HepG2 (cell line): ENCODE results near the gene PSMG3. TPM values are rescaled to one million over a fixed set of nuclear protein-coding genes. Genes with fewer than 3 reads are reported as not detected.

Experiments used
- BCL6 ChIP-seq: IDR thresholded peaks from 2 replicates; pipeline ENCODE4 v1.6.1; 2016; ENCODE audit warnings: missing genetic modification reagents, missing compliant biosample characterization
- CHCHD3 ChIP-seq: sonication (generic); formaldehyde crosslinking; IDR thresholded peaks from 2 replicates; pipeline ENCODE4 v1.8.0; 2022; ENCODE audit warnings: mild to moderate bottlenecking, missing genetic modification reagents, moderate library complexity
- CREB1 ChIP-seq, 2 experiments: fragments of 450-650 bp in 1 of 2; IDR thresholded peaks; 2 replicates each; pipeline ENCODE4 v1.6.1; 2016 to 2017; ENCODE audit warnings: control low read depth in 1 of 2, mild to moderate bottlenecking in 1 of 2, missing compliant biosample characterization in 1 of 2, missing genetic modification characterization in 1 of 2
- ELF3 ChIP-seq: IDR thresholded peaks from 2 replicates; pipeline ENCODE4 v1.6.1; 2016; ENCODE audit warnings: missing genetic modification reagents, missing compliant biosample characterization
- GABPA ChIP-seq, 2 experiments: IDR thresholded peaks; 2 replicates each; pipeline ENCODE4 v1.6.1; 2011 to 2016; ENCODE audit warnings: low read depth in 2 of 2, low read length in 1 of 2, missing biosample characterization in 1 of 2, missing genetic modification characterization in 1 of 2
- GATAD2A ChIP-seq: IDR thresholded peaks from 2 replicates; pipeline ENCODE4 v1.6.1; 2016
- GTF2F1 ChIP-seq: fragments of 150-350 bp; IDR thresholded peaks from 2 replicates; pipeline ENCODE4 v1.6.1; 2014; ENCODE audit warnings: low read length
- IKZF1 ChIP-seq: fragments of 450-650 bp; IDR thresholded peaks from 2 replicates; pipeline ENCODE4 v1.7.1; 2016
- KDM2A ChIP-seq: sonication (generic); formaldehyde crosslinking; IDR thresholded peaks from 2 replicates; pipeline ENCODE4 v1.4.0; 2020; ENCODE audit warnings: low read depth, missing genetic modification reagents, borderline replicate concordance
- KMT2B ChIP-seq: IDR thresholded peaks from 2 replicates; pipeline ENCODE4 v1.6.1; 2016; ENCODE audit warnings: missing genetic modification reagents, missing compliant biosample characterization
- LRRFIP1 ChIP-seq: sonication (generic); formaldehyde crosslinking; conservative IDR thresholded peaks from 2 replicates; pipeline ENCODE4 v1.4.0; 2020; ENCODE audit warnings: missing genetic modification reagents
- NCOA2 ChIP-seq: sonication (generic); formaldehyde crosslinking; IDR thresholded peaks from 2 replicates; pipeline ENCODE4 v1.8.0; 2022; ENCODE audit warnings: inconsistent platforms
- NR2C2 ChIP-seq: sonication (generic); formaldehyde crosslinking; IDR thresholded peaks from 2 replicates; pipeline ENCODE4 v1.4.0; 2020; ENCODE audit warnings: missing genetic modification reagents, mild to moderate bottlenecking, moderate library complexity, borderline replicate concordance
- PCBP1 ChIP-seq: fragments of 200-400 bp; formaldehyde crosslinking; IDR thresholded peaks from 2 replicates; pipeline ENCODE4 v1.6.1; 2017; ENCODE audit warnings: mild to moderate bottlenecking, low read depth, low read length, borderline replicate concordance
- PITX1 ChIP-seq: sonication (generic); formaldehyde crosslinking; IDR thresholded peaks from 2 replicates; pipeline ENCODE4 v1.5.1; 2020; ENCODE audit warnings: mild to moderate bottlenecking, missing genetic modification reagents
- RAD21 ChIP-seq: fragments of 450-650 bp; formaldehyde crosslinking; IDR thresholded peaks from 2 replicates; pipeline ENCODE4 v1.5.0; 2020; ENCODE audit warnings: mild to moderate bottlenecking
- REL ChIP-seq: sonication (generic); formaldehyde crosslinking; conservative IDR thresholded peaks from 2 replicates; pipeline ENCODE4 v1.8.0; 2022; ENCODE audit warnings: mild to moderate bottlenecking, missing genetic modification reagents, moderate library complexity
- RORA ChIP-seq: sonication (generic); formaldehyde crosslinking; IDR thresholded peaks from 2 replicates; pipeline ENCODE4 v1.5.0; 2020; ENCODE audit warnings: mild to moderate bottlenecking, missing genetic modification reagents, moderate library complexity
- SKI ChIP-seq: fragments of 450-650 bp; IDR thresholded peaks from one replicate; pipeline ENCODE4 v1.6.1; 2018; ENCODE audit warnings: mild to moderate bottlenecking; ENCODE audit not compliant: partially characterized antibody
- TAF1 ChIP-seq: sonication (generic); formaldehyde crosslinking; IDR thresholded peaks from 2 replicates; pipeline ENCODE4 v1.4.0; 2020; ENCODE audit warnings: missing genetic modification reagents
- ZKSCAN8 ChIP-seq: IDR thresholded peaks from 2 replicates; pipeline ENCODE4 v1.6.1; 2016; ENCODE audit warnings: borderline replicate concordance, missing genetic modification reagents, missing compliant biosample characterization
- ZNF260 ChIP-seq: sonication (generic); formaldehyde crosslinking; IDR thresholded peaks from 2 replicates; pipeline ENCODE4 v1.4.0; 2020; ENCODE audit warnings: missing genetic modification reagents, low read depth, mild to moderate bottlenecking, borderline replicate concordance
- ZNF274 ChIP-seq: sonication (generic); formaldehyde crosslinking; IDR thresholded peaks from 2 replicates; pipeline ENCODE4 v1.5.1; 2020; ENCODE audit warnings: mild to moderate bottlenecking, missing genetic modification reagents
- ZNF331 ChIP-seq: sonication (generic); formaldehyde crosslinking; IDR thresholded peaks from 2 replicates; pipeline ENCODE4 v1.4.0; 2020; ENCODE audit warnings: missing genetic modification reagents
- ZNF431 ChIP-seq: sonication (generic); formaldehyde crosslinking; IDR thresholded peaks from 2 replicates; pipeline ENCODE4 v1.9.0; 2022; ENCODE audit warnings: missing genetic modification reagents, low read depth, mild to moderate bottlenecking, borderline replicate concordance
- ZNF510 ChIP-seq: sonication (generic); formaldehyde crosslinking; IDR thresholded peaks from 2 replicates; pipeline ENCODE4 v1.4.0; 2020; ENCODE audit warnings: low read depth, mild to moderate bottlenecking, missing genetic modification reagents
- ZNF569 ChIP-seq: sonication (generic); formaldehyde crosslinking; IDR thresholded peaks from 2 replicates; pipeline ENCODE4 v1.5.0; 2020; ENCODE audit warnings: mild to moderate bottlenecking, missing genetic modification reagents, moderate library complexity, borderline replicate concordance
- ZNF598 ChIP-seq: sonication (generic); formaldehyde crosslinking; IDR thresholded peaks from 2 replicates; pipeline ENCODE4 v1.5.1; 2020; ENCODE audit warnings: mild to moderate bottlenecking, missing genetic modification reagents, borderline replicate concordance
- ZNF644 ChIP-seq: IDR thresholded peaks from 2 replicates; pipeline ENCODE4 v1.6.1; 2016; ENCODE audit warnings: low read depth
- ZSCAN31 ChIP-seq: sonication (generic); formaldehyde crosslinking; IDR thresholded peaks from 2 replicates; pipeline ENCODE4 v1.5.0; 2020; ENCODE audit warnings: low read depth, mild to moderate bottlenecking, missing genetic modification reagents
- polyA plus RNA-seq, 8 experiments: library from polyadenylated mRNA; depleted of rRNA in 3 of 8; stranded (reverse) in 7 of 8; unstranded in 1 of 8; fragments of >200 nt; fragmentation: Illumina TruSeq in 4 of 8; extraction: Trizol in 4 of 8; gene quantifications; 2 replicates each; pipeline versions ENCODE4 v1.2.1 to v1.2.3, GENCODE V29; 2011 to 2016; ENCODE audit warnings: low read depth in 4 of 8, missing spikeins in 1 of 8, mixed read lengths in 1 of 8; ENCODE audit not compliant: insufficient read depth in 1 of 8
- total RNA-seq, 5 experiments: library from RNA; depleted of rRNA; stranded (reverse); fragments of >200 nt; fragmentation: Illumina TruSeq; extraction: Trizol; gene quantifications; 2 replicates each; pipeline ENCODE4 v1.2.3, GENCODE V29; 2016; ENCODE audit warnings: low read depth in 1 of 5
- TF ChIP-seq, protein P1 (sequence below): sonication (generic); formaldehyde crosslinking; IDR thresholded peaks from 2 replicates; pipeline ENCODE4 v1.5.0; 2020; ENCODE audit warnings: missing genetic modification reagents

The PSMG3 gene
- total and polyA plus RNA-seq, 2 of the 13 experiments (the other 11 are each of a cell fraction or from before 2014, with no cell fraction given) = 29.6 to 48.4 TPM

DNA sequence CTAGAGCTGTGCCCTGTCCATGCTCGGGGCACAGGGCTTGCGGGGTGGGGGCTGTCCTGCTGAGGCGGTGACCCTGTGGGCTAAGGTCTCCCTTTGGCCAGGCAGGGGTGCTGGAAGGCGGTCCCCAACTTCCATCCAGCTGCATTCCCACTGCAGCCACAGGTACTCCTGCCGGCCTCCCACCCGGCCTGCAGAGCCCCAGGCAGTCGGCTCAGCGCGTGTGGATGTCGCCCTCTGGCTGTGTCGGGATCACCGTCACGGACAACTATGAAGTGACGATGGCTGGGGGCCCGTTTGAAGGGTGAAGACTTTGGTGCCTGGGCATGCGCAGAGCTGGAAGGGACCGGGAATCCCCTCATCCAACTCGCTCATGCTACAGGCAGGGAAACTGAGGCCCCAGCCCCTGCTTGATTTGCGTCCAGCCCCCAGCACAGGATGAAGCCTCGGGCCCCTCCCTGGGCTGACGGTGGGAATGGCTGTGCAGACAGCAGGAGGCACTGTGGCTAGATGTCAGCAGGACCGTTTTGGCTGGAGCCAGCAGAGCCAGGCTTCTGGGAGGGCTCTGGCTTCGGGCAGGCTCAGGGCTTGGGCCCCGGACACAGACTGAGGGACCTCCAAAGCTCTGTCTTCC, 11.5 kb downstream of the PSMG3 start (continued):
- TF ChIP-seq ZNF431 (CRISPR knock-in tag) = no peak
- TF ChIP-seq NCOA2 (CRISPR knock-in tag) = no peak
- no peak for TF ChIP-seq LRRFIP1 (CRISPR knock-in tag)
- TF ChIP-seq GATAD2A (CRISPR knock-in tag) = peak; percentile 34; the same call in 1 of the 2 replicates
- TF ChIP-seq ZNF331 (CRISPR knock-in tag) = peak; percentile 82
- no peak for TF ChIP-seq ZNF569 (CRISPR knock-in tag)
- no peak for TF ChIP-seq TAF1
- TF ChIP-seq, protein P1, sequence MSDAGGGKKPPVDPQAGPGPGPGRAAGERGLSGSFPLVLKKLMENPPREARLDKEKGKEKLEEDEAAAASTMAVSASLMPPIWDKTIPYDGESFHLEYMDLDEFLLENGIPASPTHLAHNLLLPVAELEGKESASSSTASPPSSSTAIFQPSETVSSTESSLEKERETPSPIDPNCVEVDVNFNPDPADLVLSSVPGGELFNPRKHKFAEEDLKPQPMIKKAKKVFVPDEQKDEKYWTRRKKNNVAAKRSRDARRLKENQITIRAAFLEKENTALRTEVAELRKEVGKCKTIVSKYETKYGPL (CRISPR knock-in tag) = no peak
- 0 out of 2 replicates have a peak, but pooled peaks have one; percentile 38 for TF ChIP-seq PITX1 (CRISPR knock-in tag)
- TF ChIP-seq ZKSCAN8 = no peak
- TF ChIP-seq REL = no peak
- no peak for TF ChIP-seq ELF3 (CRISPR knock-in tag)
- TF ChIP-seq CHCHD3 (CRISPR knock-in tag) = peak; percentile 75; the same call in 1 of the 2 replicates
- no peak for TF ChIP-seq ZNF644 (CRISPR knock-in tag)
- no peak for TF ChIP-seq RORA (CRISPR knock-in tag)
- no peak for TF ChIP-seq SKI
- no peak; the same call in 1 of the 2 replicates for TF ChIP-seq NR2C2 (CRISPR knock-in tag)
- peak; percentile 55 for TF ChIP-seq RAD21
- peak; percentile 64 for TF ChIP-seq CREB1 (IDR thresholded peaks at IDR 0.05)
- TF ChIP-seq CREB1 (CRISPR knock-in tag; IDR thresholded peaks at IDR 0.05) = no peak
- 0 out of 2 replicates have a peak, but pooled peaks have one; percentile 17 for TF ChIP-seq KMT2B
- no peak for TF ChIP-seq ZNF510 (CRISPR knock-in tag)
- no peak for TF ChIP-seq ZSCAN31 (CRISPR knock-in tag)
- TF ChIP-seq ZNF598 (CRISPR knock-in tag) = no peak
- TF ChIP-seq ZNF274 (CRISPR knock-in tag) = peak; percentile 76; the same call in 1 of the 2 replicates
- TF ChIP-seq KDM2A (CRISPR knock-in tag) = peak; percentile 81; the same call in 1 of the 2 replicates
- no peak for TF ChIP-seq GABPA (IDR thresholded peaks at IDR 0.05; ENCODE audit: low read depth, low read length)
- TF ChIP-seq GABPA (CRISPR knock-in tag; IDR thresholded peaks at IDR 0.05; ENCODE audit: low read depth) = 0 out of 2 replicates have a peak, but pooled peaks have one; percentile 36
- TF ChIP-seq BCL6 = no peak
- TF ChIP-seq ZNF260 (CRISPR knock-in tag) = no peak
- no peak for TF ChIP-seq PCBP1
- no peak for TF ChIP-seq GTF2F1
- TF ChIP-seq IKZF1 = no peak
